Gastrocnemius medialis (tissue), 4 donors: ENCODE measurements around the gene UTP14A.

Experiments used
- POLR2A ChIP-seq, 2 donors: fragments of 450-650 bp; IDR thresholded peaks; one replicate each; pipeline ENCODE4 v1.6.1; 2017; ENCODE audit warnings: antibody characterized with exemption in 2 of 2, mild to moderate bottlenecking in 2 of 2, moderate library complexity in 2 of 2
- TF ChIP-seq, protein P1 (sequence below), 5 experiments: fragments of 450-650 bp in 3 of 5; fragments of 200-600 bp in 2 of 5; sonication (generic) in 2 of 5; IDR thresholded peaks in 4 of 5; conservative IDR thresholded peaks in 1 of 5; 1 replicate in 4 of 5; 2 replicates in 1 of 5; pipeline ENCODE4 v1.5.1; 2016 to 2019; ENCODE audit warnings: antibody characterized with exemption in 5 of 5, mild to moderate bottlenecking in 3 of 5, moderate library complexity in 3 of 5

DNA sequence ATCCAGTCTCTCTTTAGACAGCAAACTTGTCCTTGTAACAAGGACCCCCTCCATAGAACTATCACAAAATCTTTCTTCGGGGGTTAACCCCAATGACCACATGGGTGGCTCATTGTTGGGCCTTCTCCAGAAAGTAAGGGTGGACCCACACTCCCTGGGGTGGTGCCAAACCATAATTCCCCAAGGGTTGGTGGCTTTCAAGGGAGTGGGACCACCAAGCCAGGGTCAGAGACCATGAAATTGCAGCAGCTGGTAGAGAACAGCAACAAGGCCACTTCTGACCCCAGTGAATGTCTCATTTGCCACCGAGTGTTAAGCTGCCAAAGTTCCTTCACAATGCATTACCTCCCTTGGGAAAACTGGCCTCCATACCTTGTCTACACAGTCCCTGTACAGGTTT is 33.4 kb upstream of the UTP14A start:
- TF ChIP-seq, protein P1, sequence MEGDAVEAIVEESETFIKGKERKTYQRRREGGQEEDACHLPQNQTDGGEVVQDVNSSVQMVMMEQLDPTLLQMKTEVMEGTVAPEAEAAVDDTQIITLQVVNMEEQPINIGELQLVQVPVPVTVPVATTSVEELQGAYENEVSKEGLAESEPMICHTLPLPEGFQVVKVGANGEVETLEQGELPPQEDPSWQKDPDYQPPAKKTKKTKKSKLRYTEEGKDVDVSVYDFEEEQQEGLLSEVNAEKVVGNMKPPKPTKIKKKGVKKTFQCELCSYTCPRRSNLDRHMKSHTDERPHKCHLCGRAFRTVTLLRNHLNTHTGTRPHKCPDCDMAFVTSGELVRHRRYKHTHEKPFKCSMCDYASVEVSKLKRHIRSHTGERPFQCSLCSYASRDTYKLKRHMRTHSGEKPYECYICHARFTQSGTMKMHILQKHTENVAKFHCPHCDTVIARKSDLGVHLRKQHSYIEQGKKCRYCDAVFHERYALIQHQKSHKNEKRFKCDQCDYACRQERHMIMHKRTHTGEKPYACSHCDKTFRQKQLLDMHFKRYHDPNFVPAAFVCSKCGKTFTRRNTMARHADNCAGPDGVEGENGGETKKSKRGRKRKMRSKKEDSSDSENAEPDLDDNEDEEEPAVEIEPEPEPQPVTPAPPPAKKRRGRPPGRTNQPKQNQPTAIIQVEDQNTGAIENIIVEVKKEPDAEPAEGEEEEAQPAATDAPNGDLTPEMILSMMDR (IDR thresholded peaks at IDR 0.05 in 4 of 5, conservative IDR thresholded peaks at IDR 0.05 in 1 of 5): no peak
- TF ChIP-seq POLR2A (IDR thresholded peaks at IDR 0.05): no peak
